Stomach (tissue), 4 donors: Measurements from ENCODE around the gene OAF.

Source experiments
- CTCF ChIP-seq, 7 experiments: fragments of 450-650 bp in 4 of 7; fragments of 200-600 bp in 3 of 7; sonication (generic) in 3 of 7; IDR thresholded peaks; one replicate each; pipeline ENCODE4 v1.5.1; 2016 to 2019; ENCODE audit warnings: antibody characterized with exemption in 7 of 7, control low read depth in 2 of 7, mild to moderate bottlenecking in 1 of 7
- POLR2A ChIP-seq, 4 donors: fragments of 450-650 bp; IDR thresholded peaks; one replicate each; pipeline ENCODE4 v1.6.1; 2016; ENCODE audit warnings: antibody characterized with exemption in 4 of 4, control low read depth in 2 of 4, mild to moderate bottlenecking in 1 of 4, moderate library complexity in 1 of 4
- POLR2AphosphoS5 ChIP-seq, 3 donors: sonication (generic); formaldehyde crosslinking; IDR thresholded peaks; one replicate each; pipeline ENCODE4 v1.6.1; 2016; ENCODE audit warnings: antibody characterized with exemption in 3 of 3

- TF ChIP-seq CTCF (IDR thresholded peaks at IDR 0.05) = no peak
- TF ChIP-seq POLR2AphosphoS5 (IDR thresholded peaks at IDR 0.05) = no peak
- no peak for TF ChIP-seq POLR2A (IDR thresholded peaks at IDR 0.05)
Observed at GRCh38 chr11:120256779-120257178, 45.9 kb downstream of the OAF start.
